Neural cell (in vitro differentiated cells): ENCODE data around the gene P2RY8. TPM values are rescaled to one million over a fixed set of nuclear protein-coding genes. Genes with fewer than 3 reads are reported as not detected.

Experiments
- H2AFZ ChIP-seq: fragments of 200-600, 300-800 bp; sonication (generic), shearing (Covaris generic); 2 replicates; pipeline ENCODE4 v1.6.0; 2014; ENCODE audit warnings: low read depth, mild to moderate bottlenecking, antibody characterized with exemption, low read length, moderate library complexity
- H3F3A ChIP-seq: fragments of 200-600 bp; shearing (Covaris generic); 2 replicates; pipeline ENCODE4 v1.6.1; 2016; ENCODE audit warnings: mild to moderate bottlenecking, moderate library complexity, mixed read lengths, antibody characterized with exemption, low read length; ENCODE audit not compliant: insufficient read depth, poor library complexity, severe bottlenecking
- H3K27ac ChIP-seq: fragments of 200-600, 300-800 bp; sonication (generic), shearing (Covaris generic); 2 replicates; pipeline ENCODE4 v1.5.1; 2014; ENCODE audit warnings: mild to moderate bottlenecking, low read length, moderate library complexity
- H3K27me3 ChIP-seq: fragments of 300-800, 200-600 bp; sonication (generic), shearing (Covaris generic); 2 replicates; pipeline ENCODE4 v1.6.0; 2014; ENCODE audit warnings: mild to moderate bottlenecking, low read depth, low read length, moderate library complexity; ENCODE audit not compliant: insufficient read depth
- H3K36me3 ChIP-seq: fragments of 300-800, 200-600 bp; sonication (generic), shearing (Covaris generic); 2 replicates; pipeline ENCODE4 v1.5.1; 2014; ENCODE audit warnings: mild to moderate bottlenecking, antibody characterized with exemption, low read length, moderate library complexity; ENCODE audit not compliant: insufficient read depth
- H3K4me2 ChIP-seq: fragments of 300-800, 200-600 bp; sonication (generic), shearing (Covaris generic); 2 replicates; pipeline ENCODE4 v1.6.0; 2014; ENCODE audit warnings: mild to moderate bottlenecking, low read length
- H3K4me3 ChIP-seq: fragments of 300-800, 200-600 bp; sonication (generic), shearing (Covaris generic); 2 replicates; pipeline ENCODE4 v1.5.1; 2014; ENCODE audit warnings: mild to moderate bottlenecking, low read length, moderate library complexity
- H3K79me2 ChIP-seq: fragments of 200-600 bp; shearing (Covaris generic); replicated peaks from 2 replicates; pipeline ENCODE4 v1.6.0; 2014; ENCODE audit warnings: mild to moderate bottlenecking, low read length, moderate library complexity; ENCODE audit not compliant: insufficient read depth
- H3K9ac ChIP-seq: fragments of 300-800, 200-600 bp; sonication (generic), shearing (Covaris generic); 2 replicates; pipeline ENCODE4 v1.6.1; 2016; ENCODE audit warnings: mild to moderate bottlenecking, low read length, mixed read lengths
- H3K9me2 ChIP-seq: fragments of 200-600 bp; shearing (Covaris generic); 2 replicates; pipeline ENCODE4 v1.6.1; 2016; ENCODE audit warnings: mild to moderate bottlenecking, low read length, mixed read lengths; ENCODE audit not compliant: insufficient read depth
- H3K9me3 ChIP-seq: fragments of 200-600, 300-800 bp; sonication (generic), shearing (Covaris generic); 2 replicates; pipeline ENCODE4 v1.6.1; 2016; ENCODE audit warnings: mild to moderate bottlenecking, mixed run types, low read length, moderate library complexity, mixed read lengths
- H4K20me1 ChIP-seq: fragments of 200-600 bp; shearing (Covaris generic); 2 replicates; pipeline ENCODE4 v1.6.1; 2016; ENCODE audit warnings: mild to moderate bottlenecking, mixed run types; ENCODE audit not compliant: insufficient read depth
- CTCF ChIP-seq: fragments of 450-650 bp; IDR thresholded peaks from 2 replicates; pipeline ENCODE4 v1.5.1; 2014; ENCODE audit warnings: antibody characterized with exemption, mild to moderate bottlenecking, moderate library complexity; ENCODE audit not compliant: poor library complexity, severe bottlenecking
- EP300 ChIP-seq: fragments of 450-650 bp; conservative IDR thresholded peaks from 2 replicates; pipeline ENCODE4 v1.6.1; 2014; ENCODE audit warnings: antibody characterized with exemption, mild to moderate bottlenecking, moderate library complexity; ENCODE audit not compliant: poor library complexity, severe bottlenecking
- EZH2 ChIP-seq: fragments of 200-600, 300-800 bp; shearing (Covaris generic), sonication (generic); IDR thresholded peaks from 2 replicates; pipeline ENCODE4 v1.6.1; 2014; ENCODE audit warnings: antibody characterized with exemption, low read length, borderline replicate concordance, mild to moderate bottlenecking; ENCODE audit not compliant: insufficient read depth, poor library complexity, severe bottlenecking
- MXI1 ChIP-seq: fragments of 450-650 bp; conservative IDR thresholded peaks from 2 replicates; pipeline ENCODE4 v1.6.1; 2014; ENCODE audit warnings: antibody characterized with exemption, mild to moderate bottlenecking; ENCODE audit not compliant: poor library complexity, severe bottlenecking
- POLR2AphosphoS5 ChIP-seq: IDR thresholded peaks from 2 replicates; pipeline ENCODE4 v1.6.1; 2012
- RAD21 ChIP-seq: fragments of 450-650 bp; conservative IDR thresholded peaks from 2 replicates; pipeline ENCODE4 v1.6.1; 2014; ENCODE audit warnings: antibody characterized with exemption, mild to moderate bottlenecking, moderate library complexity
- REST ChIP-seq: IDR thresholded peaks from 2 replicates; pipeline ENCODE4 v1.6.1; 2012; ENCODE audit warnings: borderline replicate concordance
- SMC3 ChIP-seq: fragments of 450-650 bp; conservative IDR thresholded peaks from 2 replicates; pipeline ENCODE4 v1.6.1; 2014; ENCODE audit warnings: antibody characterized with exemption, mild to moderate bottlenecking, moderate library complexity; ENCODE audit not compliant: poor library complexity
- TAF1 ChIP-seq: IDR thresholded peaks from 2 replicates; pipeline ENCODE4 v1.6.1; 2012; ENCODE audit warnings: low read depth
- polyA plus RNA-seq: library from polyadenylated mRNA; depleted of rRNA; stranded (reverse); fragments of >200 nt; gene quantifications from 2 replicates; pipeline ENCODE4 v1.2.3, GENCODE V29; 2014

P2RY8 gene
- polyA plus RNA-seq, 1 donor from 2014 or later = not detected

- H3K4me3 ChIP-seq = no peak overlapping the region
- H3K36me3 ChIP-seq = no peaks in the 10 kb centered on the region
- no peak for TF ChIP-seq POLR2AphosphoS5
- TF ChIP-seq EZH2 = no peak
- no peak for TF ChIP-seq TAF1
- no peak for TF ChIP-seq CTCF
- no peak for TF ChIP-seq EP300
- no peak for TF ChIP-seq SMC3
- TF ChIP-seq REST = no peak
- TF ChIP-seq MXI1 = no peak
- no peak for TF ChIP-seq RAD21
- H3K9ac ChIP-seq = no peak overlapping the region
- no peaks in the 10 kb centered on the region for H3F3A ChIP-seq
- no peaks in the 10 kb centered on the region for H3K9me2 ChIP-seq
- no peak overlapping the region for H3K4me2 ChIP-seq
- no peak overlapping the region for H2AFZ ChIP-seq
- no peaks in the 10 kb centered on the region for H3K79me2 ChIP-seq
- H4K20me1 ChIP-seq = no peaks in the 10 kb centered on the region
- no peaks in the 10 kb centered on the region for H3K27me3 ChIP-seq
- H3K27ac ChIP-seq = no peak overlapping the region
- peaks cover 4% of the 10 kb centered on the region for H3K9me3 ChIP-seq
Measured at GRCh38 chrX:1554469-1555210, 17.7 kb upstream of the P2RY8 start.

- H3K36me3 ChIP-seq = no peaks in the 10 kb centered on the region
- no peaks in the 10 kb centered on the region for H3F3A ChIP-seq
- TF ChIP-seq MXI1 = no peak
- no peak for TF ChIP-seq POLR2AphosphoS5
- no peak for TF ChIP-seq SMC3
- TF ChIP-seq TAF1 = no peak
- no peak for TF ChIP-seq RAD21
- no peak for TF ChIP-seq EZH2
- TF ChIP-seq CTCF = no peak
- TF ChIP-seq REST = no peak
- no peak for TF ChIP-seq EP300
Measured at GRCh38 chrX:1551959-1552546, 15.1 kb upstream of the P2RY8 start.

More at GRCh38 chrX:1551959-1552546, 15.1 kb upstream of the P2RY8 start:
- H3K27ac ChIP-seq = no peak overlapping the region
- H3K79me2 ChIP-seq = no peaks in the 10 kb centered on the region
- no peaks in the 10 kb centered on the region for H3K27me3 ChIP-seq
- peaks cover 4% of the 10 kb centered on the region for H3K9me3 ChIP-seq
- no peaks in the 10 kb centered on the region for H3K9me2 ChIP-seq
- no peak overlapping the region for H3K4me2 ChIP-seq
- H2AFZ ChIP-seq = no peak overlapping the region
- H3K4me3 ChIP-seq = no peak overlapping the region
- H4K20me1 ChIP-seq = no peaks in the 10 kb centered on the region
- no peak overlapping the region for H3K9ac ChIP-seq
